ENCODE results near the gene ACKR3. TPM values are rescaled to one million over a fixed set of nuclear protein-coding genes. Genes with fewer than 3 reads are reported as not detected.

The ACKR3 gene
- total and polyA plus RNA-seq, 2 donors (not counting 1 experiment from before 2014, with no cell fraction given), result 7.1 to 15.3 TPM

- Histone ChIP-seq H3K9ac (ENCODE audit: low read length) (no peak overlapping the region), H4K20me1 (ENCODE audit: control insufficient read depth, insufficient read depth, low read length, poor library complexity, severe bottlenecking) (no peaks in the 10 kb centered on the region), H3K27me3 (replicated peaks in 1 of 4; ENCODE audit: control extremely low read depth in 1 of 4, control insufficient read depth in 3 of 4, insufficient read depth in 4 of 4, low read length in 3 of 4) (no peaks in the 10 kb centered on the region), H3K4me1 (ENCODE audit: control insufficient read depth in 2 of 2, insufficient read depth in 2 of 2, low read length in 2 of 2) (no peaks in the 10 kb centered on the region), H3K27ac (ENCODE audit: low read length in 2 of 2) (no peak overlapping the region), H2AFZ (ENCODE audit: insufficient read depth, low read depth, low read length, poor library complexity, severe bottlenecking) (no peak overlapping the region), H3K79me2 (ENCODE audit: control insufficient read depth, insufficient read depth, low read length) (no peaks in the 10 kb centered on the region), H3K4me2 (replicated peaks; ENCODE audit: low read depth, low read length, poor library complexity, severe bottlenecking) (no peak overlapping the region), H3K9me3 (ENCODE audit: control extremely low read depth in 1 of 3, control insufficient read depth in 2 of 3, insufficient read depth in 1 of 3, low read length in 2 of 3) (no peaks in the 10 kb centered on the region), H3K36me3 (replicated peaks in 1 of 2; ENCODE audit: control extremely low read depth in 1 of 2, control insufficient read depth in 1 of 2, extremely low read depth in 1 of 2, insufficient read depth in 2 of 2, low read length in 1 of 2) (peaks cover 0 to 6% of the 10 kb centered on the region in 2 experiments), H3K4me3 (ENCODE audit: control extremely low read depth in 1 of 5, extremely low read depth in 1 of 5, insufficient read depth in 1 of 5, low read depth in 2 of 5, low read length in 4 of 5) (no peak overlapping the region)
- CTCF ChIA-PET, result interaction anchor here (1.2 to 2.0 kb wide), 3 partner anchors 16 to 73 kb away, joined by 3 to 10 read pairs (median 4); partner anchors contain the start of gene ACKR3
- no peak for TF ChIP-seq CTCF (IDR thresholded peaks at IDR 0.05)
- no peak for TF ChIP-seq EZH2 (IDR thresholded peaks at IDR 0.05; ENCODE audit: borderline replicate concordance, insufficient read depth, low read depth, low read length, poor library complexity, severe bottlenecking)
- 100% methylated on average over 2 of the region's 5 CpGs for WGBS (ENCODE audit: insufficient coverage)
- peaks cover 7% of the 10 kb centered on the region for H3K4me1 Mint-ChIP-seq
- no peak overlapping the region for H3K27ac Mint-ChIP-seq
- H3K9me3 Mint-ChIP-seq (ENCODE audit: insufficient read depth), result peaks cover 3% of the 10 kb centered on the region
- no peak overlapping the region for H3K4me3 Mint-ChIP-seq
- H3K27me3 Mint-ChIP-seq, result no peaks in the 10 kb centered on the region
- no peak for DNase-seq
- intact Hi-C loops (cut with micrococcal nuclease), result no loop called here
- POLR2A ChIA-PET, result no interaction called here
- ATAC-seq (ENCODE audit: low read depth), result no peak
These were observed 16.3 kb downstream of the ACKR3 start for GRCh38 chr2:236585966-236586365.

DNA sequence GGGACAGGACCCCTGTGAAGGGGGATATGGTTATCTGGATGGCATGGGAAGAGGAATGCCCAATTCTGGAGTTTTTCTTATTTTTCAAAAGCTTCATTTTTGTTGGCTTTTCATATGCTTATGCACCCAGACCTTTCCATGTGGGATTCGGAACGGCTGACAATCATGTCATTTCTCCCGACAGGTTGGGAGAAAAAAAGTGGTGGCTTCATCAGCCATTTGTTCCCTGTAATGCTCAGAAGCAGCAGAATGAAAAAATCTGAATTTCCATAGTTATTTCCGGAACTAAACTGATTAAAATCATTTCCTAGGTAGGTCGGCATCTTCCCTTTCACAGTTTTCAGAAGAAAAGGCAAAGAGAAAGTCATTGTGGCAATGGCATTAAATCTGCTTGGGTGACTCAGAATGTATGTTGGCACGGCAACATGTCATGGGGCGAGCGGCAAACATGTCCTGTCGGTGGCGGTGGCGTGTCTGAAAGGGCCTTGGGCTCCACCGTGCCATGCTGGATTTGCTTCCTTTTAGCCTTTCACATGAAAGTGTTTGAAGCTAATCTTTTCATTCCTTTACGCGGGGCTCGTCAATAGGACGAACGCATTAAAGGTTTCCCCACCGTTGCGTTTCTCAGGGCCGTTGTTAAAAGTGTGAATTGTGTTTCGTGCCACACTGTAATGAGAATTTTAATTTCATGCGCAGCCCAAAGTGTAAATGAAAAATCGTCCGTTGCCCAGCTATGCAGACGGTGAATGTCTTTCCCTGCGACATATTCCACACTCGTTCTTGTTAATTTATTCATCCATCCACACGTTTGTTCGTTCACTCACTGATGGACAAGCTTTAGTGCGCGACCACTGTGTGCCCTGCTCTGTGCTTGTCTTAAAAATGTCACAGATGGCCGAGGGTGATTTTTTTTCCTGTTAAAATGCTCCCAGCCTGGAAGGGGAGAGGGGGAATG is 18.5 kb downstream of the ACKR3 start:
- Histone ChIP-seq H3K27ac (ENCODE audit: low read length in 2 of 2) (no peak overlapping the region), H4K20me1 (ENCODE audit: control insufficient read depth, insufficient read depth, low read length, poor library complexity, severe bottlenecking) (no peaks in the 10 kb centered on the region), H3K9me3 (ENCODE audit: control extremely low read depth in 1 of 3, control insufficient read depth in 2 of 3, insufficient read depth in 1 of 3, low read length in 2 of 3) (no peaks in the 10 kb centered on the region), H3K9ac (ENCODE audit: low read length) (no peak overlapping the region), H3K36me3 (replicated peaks in 1 of 2; ENCODE audit: control extremely low read depth in 1 of 2, control insufficient read depth in 1 of 2, extremely low read depth in 1 of 2, insufficient read depth in 2 of 2, low read length in 1 of 2) (no peaks in the 10 kb centered on the region), H3K4me2 (replicated peaks; ENCODE audit: low read depth, low read length, poor library complexity, severe bottlenecking) (no peak overlapping the region), H3K4me1 (ENCODE audit: control insufficient read depth in 2 of 2, insufficient read depth in 2 of 2, low read length in 2 of 2) (no peaks in the 10 kb centered on the region), H2AFZ (ENCODE audit: insufficient read depth, low read depth, low read length, poor library complexity, severe bottlenecking) (no peak overlapping the region), H3K4me3 (ENCODE audit: control extremely low read depth in 1 of 5, extremely low read depth in 1 of 5, insufficient read depth in 1 of 5, low read depth in 2 of 5, low read length in 4 of 5) (no peak overlapping the region), H3K27me3 (replicated peaks in 1 of 4; ENCODE audit: control extremely low read depth in 1 of 4, control insufficient read depth in 3 of 4, insufficient read depth in 4 of 4, low read length in 3 of 4) (peaks cover 0 to 2% (median 0%) of the 10 kb centered on the region in 4 experiments), H3K79me2 (ENCODE audit: control insufficient read depth, insufficient read depth, low read length) (no peaks in the 10 kb centered on the region)
- 97% methylated on average over 29 of the region's 32 CpGs for WGBS (ENCODE audit: insufficient coverage)
- ChIA-PET POLR2A (no interaction called here), CTCF (interaction anchor here (1.1 kb wide), 1 partner anchor 131 kb away, joined by 3 read pairs; no protein-coding TSS in a partner anchor)
- no peak for TF ChIP-seq EZH2 (IDR thresholded peaks at IDR 0.05; ENCODE audit: borderline replicate concordance, insufficient read depth, low read depth, low read length, poor library complexity, severe bottlenecking)
- TF ChIP-seq CTCF (IDR thresholded peaks at IDR 0.05), result no peak
- H3K27ac Mint-ChIP-seq, result no peak overlapping the region
- DNase-seq, result no peak
- H3K4me3 Mint-ChIP-seq, result no peak overlapping the region
- intact Hi-C loops (cut with micrococcal nuclease), result no loop called here
- no peaks in the 10 kb centered on the region for H3K27me3 Mint-ChIP-seq
- ATAC-seq (ENCODE audit: low read depth), result no peak
- H3K9me3 Mint-ChIP-seq (ENCODE audit: insufficient read depth), result peaks cover 3% of the 10 kb centered on the region
- H3K4me1 Mint-ChIP-seq, result peaks cover 2% of the 10 kb centered on the region
